Right lobe of liver (tissue), 6 donors: ENCODE data around the gene LAMTOR2. TPM values are rescaled to one million over a fixed set of nuclear protein-coding genes. Genes with fewer than 3 reads are reported as not detected.

Source experiments
- ATAC-seq, 4 donors: fragments of 200-7000 bp; cut with Tn5 transposase; one replicate each; pipeline ENCODE4 v1.9.1; 2020; ENCODE audit warnings: mild to moderate bottlenecking in 4 of 4, moderate library complexity in 4 of 4
- DNase-seq, 3 donors: peaks; one replicate each; pipeline ENCODE4 v3.0.0-alpha.2; 2020
- H3K27ac ChIP-seq, 3 donors: fragments of 200-600 bp; one replicate each; pipeline ENCODE4 v1.8.0; 2022
- H3K27me3 ChIP-seq, 2 donors: fragments of 200-600 bp; one replicate each; pipeline ENCODE4 v1.8.0; 2022
- H3K36me3 ChIP-seq, 4 donors: fragments of 200-600 bp; sonication (generic) in 1 of 4; one replicate each; pipeline versions ENCODE4 v1.5.1 to v1.8.0; 2017 to 2022; ENCODE audit warnings: control low read depth in 1 of 4
- H3K4me1 ChIP-seq, 4 donors: fragments of 200-600 bp; sonication (generic) in 1 of 4; one replicate each; pipeline versions ENCODE4 v1.5.1 to v1.8.0; 2017 to 2022; ENCODE audit warnings: control low read depth in 1 of 4
- H3K4me3 ChIP-seq, 3 donors: fragments of 200-600 bp; one replicate each; pipeline ENCODE4 v1.8.0; 2022
- H3K9me3 ChIP-seq, 4 donors: fragments of 200-600 bp; sonication (generic) in 1 of 4; one replicate each; pipeline versions ENCODE4 v1.5.1 to v1.8.0; 2017 to 2022; ENCODE audit warnings: control low read depth in 1 of 4
- POLR2A ChIP-seq: fragments of 450-650 bp; IDR thresholded peaks from one replicate; pipeline ENCODE4 v1.6.1; 2017; ENCODE audit warnings: antibody characterized with exemption, mild to moderate bottlenecking
- WGBS: methylation state at CpG from one replicate; pipeline ENCODE4 v1.1.6; 2018; ENCODE audit warnings: low coverage, low lambda C conversion rate; ENCODE audit not compliant: insufficient coverage; ENCODE audit errors: missing lambda C conversion rate; 5-methylcytosine and 5-hydroxymethylcytosine counted together
- intact Hi-C, 2 donors: fragments of 100-400 bp; cut with DNase I; formaldehyde crosslinking; loops; one replicate each; pipeline versions ENCODE4 v1.11.2 to v1.14.1; 2022
- total RNA-seq, 6 experiments: library from RNA; depleted of rRNA in 2 of 6; stranded (reverse); fragments of >200 nt in 2 of 6; fragmentation: NEBNext Ultra II Directional in 3 of 6; extraction: Animal tissue kit (Norgen Biotek cat#: 25700) in 3 of 6; gene quantifications; one replicate each; pipeline versions ENCODE4 v1.1.0 to v1.2.4, GENCODE V29; 2016 to 2023
- TF ChIP-seq, protein P1 (sequence below), 4 donors: fragments of 200-600 bp in 3 of 4; fragments of 450-650 bp in 1 of 4; IDR thresholded peaks; one replicate each; pipeline versions ENCODE4 v1.5.1 to v1.8.0; 2016 to 2022; ENCODE audit warnings: antibody characterized with exemption in 4 of 4, mild to moderate bottlenecking in 2 of 4
- donor health status: DM: no; HTN: yes; CAD: no.
- donor health status: DM: no; HTN: no; CAD: no.
- donor health status: DM: no; HTN: no; CAD: no.
- donor health status: DM: no; HTN: yes; CAD: no.
- donor health status: DM: no; HTN: yes; CAD: no.

The LAMTOR2 gene
- total RNA-seq, 6 experiments from 2014 or later: 49.4 to 71.0 (median 60.3) TPM

DNA sequence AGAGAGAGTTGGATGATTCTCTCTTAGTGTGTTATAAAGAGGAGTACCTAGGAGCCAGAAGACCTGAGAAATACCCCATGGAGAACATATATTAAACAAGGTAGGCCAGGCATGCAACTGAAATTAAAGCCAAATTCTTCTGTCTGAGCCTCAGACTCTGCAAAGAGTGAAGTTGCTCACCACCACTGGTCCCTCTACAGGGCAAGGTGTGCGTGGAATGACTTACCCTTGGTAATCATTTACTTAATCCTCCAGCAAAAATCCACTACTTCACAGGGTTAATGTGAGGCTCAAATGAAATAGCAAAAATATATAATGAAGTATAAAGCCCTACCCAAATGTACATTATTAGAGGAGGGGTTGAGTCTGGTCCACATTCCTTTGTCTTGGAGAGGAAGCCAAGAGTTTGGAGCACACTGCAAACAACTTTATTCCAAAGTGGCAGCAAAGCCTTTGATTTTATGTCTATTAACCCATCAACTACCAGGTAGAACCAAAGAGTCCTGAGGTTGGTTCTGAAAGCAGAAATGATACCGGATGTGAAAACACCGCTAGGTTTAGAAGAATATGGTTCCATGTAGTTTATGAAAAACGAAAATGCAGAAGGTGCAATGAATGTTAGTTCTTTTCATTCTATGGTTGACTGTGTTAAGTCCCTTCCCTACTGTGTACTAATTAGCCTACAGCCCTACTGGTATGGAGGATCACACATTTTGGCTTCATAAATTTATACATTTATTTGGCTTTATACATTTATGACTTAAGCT lies 42.3 kb upstream of the LAMTOR2 start:
- Histone ChIP-seq H3K9me3 (no peaks in the 10 kb centered on the region), H3K4me1 (no peaks in the 10 kb centered on the region), H3K4me3 (no peak overlapping the region), H3K27ac (no peak overlapping the region), H3K27me3 (no peaks in the 10 kb centered on the region), H3K36me3 (peaks cover 7 to 77% (median 39%) of the 10 kb centered on the region in 4 donors)
- TF ChIP-seq, protein P1, sequence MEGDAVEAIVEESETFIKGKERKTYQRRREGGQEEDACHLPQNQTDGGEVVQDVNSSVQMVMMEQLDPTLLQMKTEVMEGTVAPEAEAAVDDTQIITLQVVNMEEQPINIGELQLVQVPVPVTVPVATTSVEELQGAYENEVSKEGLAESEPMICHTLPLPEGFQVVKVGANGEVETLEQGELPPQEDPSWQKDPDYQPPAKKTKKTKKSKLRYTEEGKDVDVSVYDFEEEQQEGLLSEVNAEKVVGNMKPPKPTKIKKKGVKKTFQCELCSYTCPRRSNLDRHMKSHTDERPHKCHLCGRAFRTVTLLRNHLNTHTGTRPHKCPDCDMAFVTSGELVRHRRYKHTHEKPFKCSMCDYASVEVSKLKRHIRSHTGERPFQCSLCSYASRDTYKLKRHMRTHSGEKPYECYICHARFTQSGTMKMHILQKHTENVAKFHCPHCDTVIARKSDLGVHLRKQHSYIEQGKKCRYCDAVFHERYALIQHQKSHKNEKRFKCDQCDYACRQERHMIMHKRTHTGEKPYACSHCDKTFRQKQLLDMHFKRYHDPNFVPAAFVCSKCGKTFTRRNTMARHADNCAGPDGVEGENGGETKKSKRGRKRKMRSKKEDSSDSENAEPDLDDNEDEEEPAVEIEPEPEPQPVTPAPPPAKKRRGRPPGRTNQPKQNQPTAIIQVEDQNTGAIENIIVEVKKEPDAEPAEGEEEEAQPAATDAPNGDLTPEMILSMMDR (IDR thresholded peaks at IDR 0.05): no peak
- no peak for TF ChIP-seq POLR2A
- 85% methylated on average over 4 of the region's 4 CpGs for WGBS
- no peak for DNase-seq
- intact Hi-C loops: no loop called here
- no peak for ATAC-seq

DNA sequence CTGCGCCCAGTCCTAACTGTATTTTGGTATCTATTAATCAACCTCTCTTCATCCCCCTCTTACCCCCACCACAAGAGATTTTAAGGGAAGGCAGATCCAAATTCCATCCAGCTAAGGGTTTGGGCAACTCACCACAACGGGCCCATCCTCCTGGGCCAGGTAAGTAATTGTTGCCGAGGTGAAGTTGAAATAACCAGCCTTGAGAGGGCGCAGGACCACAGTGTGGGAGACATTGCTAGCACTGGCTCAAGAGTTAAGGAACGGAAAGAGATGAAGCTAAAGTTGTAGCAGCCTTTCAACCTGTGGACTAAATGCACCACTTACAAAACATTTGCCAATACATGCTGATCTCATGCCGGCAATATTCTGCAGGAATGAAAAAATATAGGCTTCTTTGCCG lies 39.8 kb upstream of the LAMTOR2 start:
- DNase-seq (no peak), ATAC-seq (no peak)
- no peaks in the 10 kb centered on the region for H3K9me3 ChIP-seq
- TF ChIP-seq POLR2A: no peak
- TF ChIP-seq, protein P1 (IDR thresholded peaks at IDR 0.05): no peak
- no peaks in the 10 kb centered on the region for H3K27me3 ChIP-seq
- H3K4me1 ChIP-seq: peaks cover 0 to 5% (median 2%) of the 10 kb centered on the region in 4 donors
- intact Hi-C loops: no loop called here
- H3K36me3 ChIP-seq: peaks cover 9 to 86% (median 33%) of the 10 kb centered on the region in 4 donors
- H3K4me3 ChIP-seq: no peak overlapping the region
- H3K27ac ChIP-seq: no peak overlapping the region
- WGBS: 93% methylated on average over 7 of the region's 7 CpGs

DNA sequence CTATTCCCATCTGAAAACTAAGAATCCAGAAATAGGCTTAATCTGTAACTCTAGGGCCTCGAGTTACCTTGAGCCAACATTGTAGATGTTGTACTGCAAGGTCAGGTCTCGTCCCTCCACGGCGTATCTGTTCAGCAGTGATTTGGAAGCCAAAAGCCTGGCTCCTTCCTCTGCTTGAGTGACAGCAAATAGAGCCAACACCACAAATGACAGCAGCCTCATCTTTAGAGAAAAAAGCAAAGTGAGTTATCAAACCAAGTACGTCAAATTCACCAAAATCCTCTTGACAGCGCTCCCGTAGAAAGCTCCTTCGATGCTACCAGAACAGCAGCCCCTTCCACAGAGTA lies 34.7 kb upstream of the LAMTOR2 start:
- TF ChIP-seq POLR2A: no peak
- TF ChIP-seq, protein P1 (IDR thresholded peaks at IDR 0.05): no peak
- intact Hi-C loops: no loop called here
- no peak for DNase-seq
- WGBS: 17% methylated on average over 4 of the region's 8 CpGs
- H3K4me3 ChIP-seq: peak overlapping the region; percentile 86 to 88 (median 87)
- peaks cover 0 to 8% (median 3%) of the 10 kb centered on the region in 4 donors for H3K4me1 ChIP-seq
- peaks cover 0 to 41% (median 9%) of the 10 kb centered on the region in 4 donors for H3K36me3 ChIP-seq
- no peak for ATAC-seq
- no peaks in the 10 kb centered on the region for H3K27me3 ChIP-seq
- H3K9me3 ChIP-seq: no peaks in the 10 kb centered on the region
- H3K27ac ChIP-seq: peak overlapping the region in 2 of 3 donors; percentile 68 to 75

DNA sequence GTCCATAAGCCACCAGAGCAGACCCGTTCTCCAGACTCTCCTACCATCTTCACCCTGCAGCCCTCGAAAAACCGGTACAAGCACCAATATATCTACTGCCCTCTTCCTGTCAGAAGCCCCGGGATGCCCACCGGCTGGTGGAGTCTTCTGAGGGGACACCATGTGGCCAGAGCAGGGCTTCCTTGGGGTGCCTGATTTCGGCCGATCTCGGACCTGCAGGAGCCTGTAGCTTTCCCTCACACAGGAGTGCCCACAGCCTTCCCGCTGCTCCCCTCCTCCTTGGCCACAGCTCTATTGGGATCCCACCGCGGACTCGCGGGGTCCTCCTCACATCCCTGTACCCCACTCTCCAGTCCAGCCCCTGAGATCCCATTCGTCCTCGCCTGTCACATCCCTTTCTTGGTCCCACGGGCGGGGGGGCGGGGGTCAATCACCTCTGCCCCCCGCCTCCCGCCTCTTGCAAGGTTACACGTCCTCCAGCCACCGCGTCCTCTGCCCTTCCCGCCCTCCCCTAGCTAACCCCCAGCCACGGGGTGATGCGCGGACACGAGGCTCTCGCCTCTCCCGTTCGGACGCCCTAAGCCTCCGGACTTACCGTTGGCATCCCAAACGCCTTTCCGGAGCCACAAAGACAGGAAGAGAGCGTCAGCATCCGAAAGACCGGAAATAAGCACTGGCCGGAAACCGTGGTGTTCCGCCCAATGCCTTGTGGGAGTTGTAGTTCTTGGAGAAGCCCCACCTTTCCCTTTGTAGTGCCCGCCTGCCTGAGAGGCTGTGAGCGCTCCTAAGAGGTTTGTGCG lies 34.1 kb upstream of the LAMTOR2 start, which contains the start of gene SSR2:
Gene SSR2, minus strand, starts transcription at position 659 of the 800 bp plus-strand sequence. CDS start 784 bp downstream, outside the sequence.
- Histone ChIP-seq H3K4me1 (peaks cover 0 to 8% (median 3%) of the 10 kb centered on the region in 4 donors), H3K9me3 (no peaks in the 10 kb centered on the region), H3K36me3 (peaks cover 0 to 37% (median 8%) of the 10 kb centered on the region in 4 donors), H3K27ac (peak within 1 kb of the TSS; percentile 52 to 75 (median 68)), H3K4me3 (peak within 1 kb of the TSS; percentile 86 to 88 (median 87)), H3K27me3 (no peaks in the 10 kb centered on the region)
- TF ChIP-seq, protein P1 (IDR thresholded peaks at IDR 0.05): no peak
- peak; percentile 44 for TF ChIP-seq POLR2A
- intact Hi-C loops: no loop called here
- ATAC-seq (peak; percentile 99 to 100 (median 99)), DNase-seq (peak; percentile 84 to 92 (median 87))
- WGBS: 0% methylated on average over 35 of the region's 45 CpGs
